ENCODE results near the gene TSNAX.

The TSNAX gene

DNA sequence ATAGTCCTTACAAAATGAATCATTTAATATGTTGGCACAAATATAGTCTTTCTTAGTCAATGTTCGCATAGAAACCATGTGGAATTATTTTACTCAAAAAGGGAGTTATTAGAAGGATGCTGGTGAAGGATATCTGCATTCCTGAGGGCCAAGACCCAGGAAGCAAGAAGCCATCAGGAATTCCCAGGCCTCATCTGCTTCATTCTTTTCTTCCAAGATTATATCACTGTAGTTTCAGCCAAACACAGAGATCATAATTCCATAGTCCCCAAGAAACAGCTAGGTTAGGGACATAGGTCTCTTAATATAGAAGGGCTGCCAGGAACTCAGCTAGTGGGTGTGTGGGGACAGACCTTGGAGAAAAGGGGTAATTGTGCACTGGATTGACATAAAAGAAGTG lies 69.5 kb downstream of the TSNAX start:
- Histone ChIP-seq H3K36me3 (ENCODE audit: control insufficient read depth in 1 of 2, insufficient read depth in 2 of 2, low read depth in 1 of 2, low read length in 2 of 2) (no peaks in the 10 kb centered on the region), H2AK5ac (ENCODE audit: low read length, severe bottlenecking) (no peak overlapping the region), H3K4me1 (ENCODE audit: control insufficient read depth, insufficient read depth, low read depth, low read length) (peaks cover 6% of the 10 kb centered on the region), H2BK5ac (ENCODE audit: low read depth, low read length, poor library complexity, severe bottlenecking) (no peak overlapping the region), H2BK12ac (ENCODE audit: low read length in 2 of 2) (no peak overlapping the region), H2AFZ (ENCODE audit: low read depth, low read length) (no peak overlapping the region), H3K27ac (ENCODE audit: low read length, poor library complexity, severe bottlenecking) (no peak overlapping the region), H3K4me2 (ENCODE audit: low read length, poor library complexity, severe bottlenecking) (no peak overlapping the region), H3K9ac (ENCODE audit: low read length) (no peak overlapping the region), H3K79me1 (replicated peaks; ENCODE audit: low read length, poor library complexity, severe bottlenecking) (no peaks in the 10 kb centered on the region), H3K27me3 (ENCODE audit: control insufficient read depth in 1 of 2, insufficient read depth in 1 of 2, low read length in 2 of 2) (no peaks in the 10 kb centered on the region), H3K4ac (ENCODE audit: low read depth in 1 of 2, low read length in 2 of 2) (no peak overlapping the region), H3K14ac (ENCODE audit: low read length in 2 of 2) (no peak overlapping the region), H3K9me3 (ENCODE audit: control insufficient read depth, low read length) (no peaks in the 10 kb centered on the region), H3K4me3 (ENCODE audit: insufficient read depth in 1 of 2, low read depth in 1 of 2, low read length in 2 of 2) (no peak overlapping the region), H2BK15ac (ENCODE audit: low read depth, poor library complexity, severe bottlenecking) (no peak overlapping the region), H3K18ac (ENCODE audit: low read depth in 1 of 2, low read length in 2 of 2) (no peak overlapping the region), H4K8ac (ENCODE audit: low read length) (no peak overlapping the region), H4K91ac (ENCODE audit: low read length) (no peak overlapping the region), H3K23ac (ENCODE audit: low read length in 2 of 2) (no peak overlapping the region), H2BK120ac (ENCODE audit: low read depth, low read length) (no peak overlapping the region)
- no peak for DNase-seq
- no CpG with 5 or more reads among the region's 1 CpG for WGBS

DNA sequence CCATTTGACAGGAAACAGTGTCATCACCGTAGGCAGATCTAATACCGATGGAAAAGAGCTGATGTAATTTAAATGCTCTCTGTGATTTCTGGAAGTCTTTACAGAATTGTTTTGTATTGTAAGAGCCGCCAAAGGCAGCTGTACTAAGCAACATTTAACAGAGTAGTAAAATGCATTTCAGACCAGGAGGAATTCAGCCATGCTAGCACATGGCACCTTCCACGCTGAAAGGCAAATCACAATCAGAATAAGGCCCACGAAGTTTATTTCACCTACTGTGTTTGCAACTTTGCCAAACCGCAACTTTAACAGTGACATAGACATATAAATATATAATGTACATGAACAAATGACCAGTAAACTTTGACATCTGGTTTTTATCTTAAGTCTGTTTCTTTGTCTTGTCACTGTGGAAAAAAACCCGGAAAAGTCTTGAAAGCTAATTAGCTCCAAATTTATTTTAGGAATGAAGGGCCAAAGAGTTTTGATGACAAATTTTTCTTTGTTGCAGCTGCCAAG lies 72.0 kb downstream of the TSNAX start:
- Histone ChIP-seq H4K8ac (ENCODE audit: low read length) (no peak overlapping the region), H3K79me1 (replicated peaks; ENCODE audit: low read length, poor library complexity, severe bottlenecking) (no peaks in the 10 kb centered on the region), H3K14ac (ENCODE audit: low read length in 2 of 2) (no peak overlapping the region), H2BK12ac (ENCODE audit: low read length in 2 of 2) (no peak overlapping the region), H2AFZ (ENCODE audit: low read depth, low read length) (no peak overlapping the region), H4K91ac (ENCODE audit: low read length) (no peak overlapping the region), H3K4me1 (ENCODE audit: control insufficient read depth, insufficient read depth, low read depth, low read length) (peaks cover 8% of the 10 kb centered on the region), H3K4me2 (ENCODE audit: low read length, poor library complexity, severe bottlenecking) (no peak overlapping the region), H3K9me3 (ENCODE audit: control insufficient read depth, low read length) (no peaks in the 10 kb centered on the region), H2BK5ac (ENCODE audit: low read depth, low read length, poor library complexity, severe bottlenecking) (no peak overlapping the region), H3K4ac (ENCODE audit: low read depth in 1 of 2, low read length in 2 of 2) (no peak overlapping the region), H3K27ac (ENCODE audit: low read length, poor library complexity, severe bottlenecking) (no peak overlapping the region), H2BK15ac (ENCODE audit: low read depth, poor library complexity, severe bottlenecking) (no peak overlapping the region), H2BK120ac (ENCODE audit: low read depth, low read length) (no peak overlapping the region), H3K23ac (ENCODE audit: low read length in 2 of 2) (no peak overlapping the region), H3K4me3 (ENCODE audit: insufficient read depth in 1 of 2, low read depth in 1 of 2, low read length in 2 of 2) (peak overlapping the region in 1 of 2 experiments; percentile 10), H2AK5ac (ENCODE audit: low read length, severe bottlenecking) (no peak overlapping the region), H3K27me3 (ENCODE audit: control insufficient read depth in 1 of 2, insufficient read depth in 1 of 2, low read length in 2 of 2) (no peaks in the 10 kb centered on the region), H3K36me3 (ENCODE audit: control insufficient read depth in 1 of 2, insufficient read depth in 2 of 2, low read depth in 1 of 2, low read length in 2 of 2) (no peaks in the 10 kb centered on the region), H3K9ac (ENCODE audit: low read length) (peak overlapping the region; percentile 67), H3K18ac (ENCODE audit: low read depth in 1 of 2, low read length in 2 of 2) (no peak overlapping the region)
- peak; percentile 62 for DNase-seq
- 21% methylated on average over 4 of the region's 7 CpGs for WGBS

DNA sequence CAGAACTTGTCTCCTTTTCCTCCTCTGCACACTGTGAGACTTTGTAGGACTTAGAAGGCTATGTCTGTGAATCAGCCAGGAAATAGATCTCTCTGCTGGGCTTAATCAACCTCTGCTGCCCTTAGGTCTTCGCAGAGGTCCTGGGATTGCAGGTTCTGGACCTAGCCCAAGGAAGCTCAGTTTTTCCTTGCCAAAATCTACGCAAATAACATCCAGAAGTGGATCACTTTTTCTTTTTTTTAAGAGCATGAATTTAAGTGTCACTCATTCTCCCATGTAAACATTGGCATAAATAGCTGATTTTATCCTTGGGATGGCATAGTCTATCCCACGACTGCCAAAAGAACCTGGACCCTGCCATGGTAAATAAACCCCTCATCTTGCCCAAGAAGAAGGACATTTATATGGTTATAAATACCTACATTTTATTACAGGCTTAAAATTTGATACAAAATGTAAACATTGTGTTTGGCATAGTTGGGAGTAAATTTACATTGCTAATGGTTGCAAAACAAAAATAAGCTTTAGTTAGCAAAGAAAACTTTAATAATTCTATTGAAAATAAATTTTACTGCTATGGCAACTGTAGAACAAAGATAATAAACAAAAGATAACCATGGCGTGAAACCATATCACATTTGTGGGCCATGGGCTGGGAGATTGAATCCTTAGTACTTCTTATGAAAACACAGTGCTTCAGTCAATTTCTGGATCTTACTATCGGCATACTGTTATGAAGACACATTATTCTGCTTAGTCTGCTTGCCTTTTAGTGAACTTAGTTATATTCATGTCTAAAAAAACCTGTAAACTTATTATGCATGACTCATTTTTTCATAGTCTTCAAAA lies 73.6 kb downstream of the TSNAX start:
- WGBS, result 23% methylated on average over 2 of the region's 5 CpGs
- no peak overlapping the region for H3K14ac ChIP-seq (ENCODE audit: low read length in 2 of 2)
- H3K23ac ChIP-seq (ENCODE audit: low read length in 2 of 2), result no peak overlapping the region
- no peak overlapping the region for H2AK5ac ChIP-seq (ENCODE audit: low read length, severe bottlenecking)
- H3K27me3 ChIP-seq (ENCODE audit: control insufficient read depth in 1 of 2, insufficient read depth in 1 of 2, low read length in 2 of 2), result no peaks in the 10 kb centered on the region
- H3K9ac ChIP-seq (ENCODE audit: low read length), result peak overlapping the region; percentile 53
- no peak overlapping the region for H3K4me3 ChIP-seq (ENCODE audit: insufficient read depth in 1 of 2, low read depth in 1 of 2, low read length in 2 of 2)
- H3K79me1 ChIP-seq (replicated peaks; ENCODE audit: low read length, poor library complexity, severe bottlenecking), result no peaks in the 10 kb centered on the region
- no peak overlapping the region for H3K27ac ChIP-seq (ENCODE audit: low read length, poor library complexity, severe bottlenecking)
- no peak overlapping the region for H4K8ac ChIP-seq (ENCODE audit: low read length)
- H3K18ac ChIP-seq (ENCODE audit: low read depth in 1 of 2, low read length in 2 of 2), result no peak overlapping the region
- no peak overlapping the region for H2BK12ac ChIP-seq (ENCODE audit: low read length in 2 of 2)
- no peak overlapping the region for H2BK120ac ChIP-seq (ENCODE audit: low read depth, low read length)
- no peak overlapping the region for H4K91ac ChIP-seq (ENCODE audit: low read length)
- no peak overlapping the region for H2BK15ac ChIP-seq (ENCODE audit: low read depth, poor library complexity, severe bottlenecking)
- H3K4me2 ChIP-seq (ENCODE audit: low read length, poor library complexity, severe bottlenecking), result no peak overlapping the region
- peaks cover 2% of the 10 kb centered on the region for H3K4me1 ChIP-seq (ENCODE audit: control insufficient read depth, insufficient read depth, low read depth, low read length)
- H2BK5ac ChIP-seq (ENCODE audit: low read depth, low read length, poor library complexity, severe bottlenecking), result no peak overlapping the region
- H3K9me3 ChIP-seq (ENCODE audit: control insufficient read depth, low read length), result no peaks in the 10 kb centered on the region
- no peak overlapping the region for H2AFZ ChIP-seq (ENCODE audit: low read depth, low read length)
- no peaks in the 10 kb centered on the region for H3K36me3 ChIP-seq (ENCODE audit: control insufficient read depth in 1 of 2, insufficient read depth in 2 of 2, low read depth in 1 of 2, low read length in 2 of 2)
- DNase-seq, result peak; percentile 28
- no peak overlapping the region for H3K4ac ChIP-seq (ENCODE audit: low read depth in 1 of 2, low read length in 2 of 2)

DNA sequence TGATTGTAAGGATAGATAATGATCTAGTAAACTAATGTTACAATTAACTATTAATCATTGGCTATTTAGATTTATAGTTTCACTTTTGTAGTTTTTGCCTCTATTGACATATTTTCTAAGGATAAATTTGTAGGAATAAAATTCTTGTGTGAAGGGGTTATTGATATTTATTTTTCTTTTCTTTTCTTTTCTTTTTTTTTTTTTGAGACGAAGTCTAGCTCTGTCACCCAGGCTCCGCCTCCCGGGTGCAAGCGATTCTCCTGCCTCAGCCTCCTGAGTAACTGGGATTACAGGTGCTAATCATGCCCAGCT lies 74.2 kb downstream of the TSNAX start:
- Histone ChIP-seq H3K9me3 (ENCODE audit: control insufficient read depth, low read length) (no peaks in the 10 kb centered on the region), H3K27ac (ENCODE audit: low read length, poor library complexity, severe bottlenecking) (no peak overlapping the region), H2BK12ac (ENCODE audit: low read length in 2 of 2) (no peak overlapping the region), H2BK120ac (ENCODE audit: low read depth, low read length) (no peak overlapping the region), H4K8ac (ENCODE audit: low read length) (no peak overlapping the region), H2BK5ac (ENCODE audit: low read depth, low read length, poor library complexity, severe bottlenecking) (no peak overlapping the region), H3K9ac (ENCODE audit: low read length) (peak overlapping the region; percentile 53), H4K91ac (ENCODE audit: low read length) (no peak overlapping the region), H3K27me3 (ENCODE audit: control insufficient read depth in 1 of 2, insufficient read depth in 1 of 2, low read length in 2 of 2) (no peaks in the 10 kb centered on the region), H3K18ac (ENCODE audit: low read depth in 1 of 2, low read length in 2 of 2) (no peak overlapping the region), H3K4me1 (ENCODE audit: control insufficient read depth, insufficient read depth, low read depth, low read length) (peaks cover 2% of the 10 kb centered on the region), H2AK5ac (ENCODE audit: low read length, severe bottlenecking) (no peak overlapping the region), H3K4ac (ENCODE audit: low read depth in 1 of 2, low read length in 2 of 2) (no peak overlapping the region), H3K36me3 (ENCODE audit: control insufficient read depth in 1 of 2, insufficient read depth in 2 of 2, low read depth in 1 of 2, low read length in 2 of 2) (no peaks in the 10 kb centered on the region), H3K23ac (ENCODE audit: low read length in 2 of 2) (no peak overlapping the region), H3K14ac (ENCODE audit: low read length in 2 of 2) (no peak overlapping the region), H3K4me3 (ENCODE audit: insufficient read depth in 1 of 2, low read depth in 1 of 2, low read length in 2 of 2) (no peak overlapping the region), H3K79me1 (replicated peaks; ENCODE audit: low read length, poor library complexity, severe bottlenecking) (no peaks in the 10 kb centered on the region), H2AFZ (ENCODE audit: low read depth, low read length) (no peak overlapping the region), H2BK15ac (ENCODE audit: low read depth, poor library complexity, severe bottlenecking) (no peak overlapping the region), H3K4me2 (ENCODE audit: low read length, poor library complexity, severe bottlenecking) (no peak overlapping the region)
- no peak for DNase-seq
- 100% methylated on average over 3 of the region's 4 CpGs for WGBS

Measured in mesenchymal stem cell (in vitro differentiated cells and primary cell).